Measurements from ENCODE around the gene STIMATE. TPM values are rescaled to one million over a fixed set of nuclear protein-coding genes. Genes with fewer than 3 reads are reported as not detected.

Gene STIMATE
- total and polyA plus RNA-seq, 2 of the 4 experiments (the other 2 are of a cell fraction), result 10.6 to 17.8 TPM

DNA sequence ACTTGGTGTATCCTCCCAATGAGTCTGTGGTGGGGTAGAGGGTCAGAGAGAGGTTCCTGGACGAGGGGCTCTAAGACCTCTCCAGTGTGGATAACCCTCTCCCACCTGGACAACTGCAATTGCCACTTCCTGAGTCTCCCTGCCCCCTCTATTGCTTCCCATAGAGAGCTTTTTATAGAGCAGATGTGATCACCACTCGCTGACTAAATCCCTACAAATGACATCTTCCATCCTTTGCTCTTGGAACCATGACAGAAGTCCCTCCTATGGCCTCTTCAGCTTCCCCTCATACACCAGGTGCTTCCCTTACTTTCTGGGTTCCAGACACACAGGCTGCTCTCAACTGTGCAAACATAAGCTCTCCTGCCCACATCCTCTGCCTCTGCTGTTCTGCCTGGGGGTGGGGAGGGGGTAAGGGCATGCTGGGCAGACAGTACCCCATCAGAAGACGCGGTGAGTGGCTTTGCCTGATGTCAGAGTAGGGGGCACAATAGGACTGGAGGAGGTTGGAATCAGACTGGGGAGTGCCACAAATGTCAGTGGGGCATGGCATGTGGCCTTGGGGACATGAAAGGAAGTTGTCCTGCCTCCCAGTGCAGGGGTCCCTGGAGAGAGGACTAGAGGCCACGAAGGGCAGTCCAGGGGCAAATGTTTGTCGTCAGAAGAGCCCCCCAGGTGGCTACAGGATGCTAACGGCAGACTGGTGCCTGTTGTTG is 87.5 kb downstream of the STIMATE start:
- Histone ChIP-seq H2BK5ac (ENCODE audit: low read depth, low read length, poor library complexity, severe bottlenecking) (no peak overlapping the region), H4K5ac (ENCODE audit: low read depth, low read length) (no peak overlapping the region), H3K4me1 (ENCODE audit: control insufficient read depth, insufficient read depth, low read length) (no peaks in the 10 kb centered on the region), H2AK9ac (replicated peaks; ENCODE audit: low read depth, low read length, poor library complexity) (no peak overlapping the region), H3K27me3 (ENCODE audit: control insufficient read depth, insufficient read depth, low read length) (peaks cover 22% of the 10 kb centered on the region), H2AK5ac (ENCODE audit: low read depth, low read length) (no peak overlapping the region), H3K27ac (ENCODE audit: insufficient read depth, low read length) (no peak overlapping the region), H3K9ac (ENCODE audit: low read depth, low read length) (no peak overlapping the region), H3K4me2 (ENCODE audit: low read depth, low read length) (no peak overlapping the region), H3K4me3 (ENCODE audit: insufficient read depth, low read depth, low read length) (no peak overlapping the region), H3K79me1 (ENCODE audit: low read depth in 1 of 2, low read length in 2 of 2) (no peaks in the 10 kb centered on the region), H3K18ac (ENCODE audit: low read depth, low read length) (no peak overlapping the region), H2BK120ac (ENCODE audit: low read depth, low read length) (no peak overlapping the region), H3K9me3 (ENCODE audit: control insufficient read depth, insufficient read depth, low read length) (no peaks in the 10 kb centered on the region), H3K4ac (ENCODE audit: low read depth, low read length) (no peak overlapping the region), H2BK20ac (ENCODE audit: low read depth, low read length) (no peak overlapping the region), H4K20me1 (ENCODE audit: insufficient read depth, low read length) (no peaks in the 10 kb centered on the region), H2BK15ac (ENCODE audit: low read depth, low read length) (no peak overlapping the region), H3K14ac (replicated peaks; ENCODE audit: low read depth, low read length) (no peak overlapping the region), H3K56ac (ENCODE audit: extremely low read depth, insufficient read depth, low read length) (no peak overlapping the region), H3K23ac (ENCODE audit: low read depth, low read length) (no peak overlapping the region), H4K8ac (ENCODE audit: low read depth in 2 of 2, low read length in 2 of 2) (no peak overlapping the region), H3K36me3 (ENCODE audit: control insufficient read depth, insufficient read depth, low read length) (no peaks in the 10 kb centered on the region), H2AFZ (replicated peaks; ENCODE audit: low read length, poor library complexity) (no peak overlapping the region), H4K91ac (ENCODE audit: insufficient read depth, low read depth, low read length) (no peak overlapping the region), H3K9me1 (ENCODE audit: insufficient read depth, low read length) (no peaks in the 10 kb centered on the region)
- intact Hi-C loops (cut with micrococcal nuclease) (no loop called here), in situ Hi-C loops (cut with MboI; ENCODE audit: low sequenced_read_pairs) (no loop called here), dilution Hi-C loops (cut with HindIII; ENCODE audit: low sequenced_read_pairs, unreplicated experiment) (no loop called here)
- DNase-seq (no peak), ATAC-seq (ENCODE audit: low read depth) (no peak)
- ChIA-PET CTCF (interaction anchor here (1.7 kb wide), 1 partner anchor 11 kb away, joined by 6 read pairs; no protein-coding TSS in a partner anchor), POLR2A (ENCODE audit: unreplicated experiment) (no interaction called here)
- 53% methylated on average over 5 of the region's 7 CpGs; no CpG with 5 or more reads in 1 of the 2 experiments for WGBS, 2 experiments (ENCODE audit: extremely low coverage in 2 of 2, insufficient read length in 1 of 2)
- BruUV-seq (replicated peaks), result no TSS peak
- TF ChIP-seq, protein P1, sequence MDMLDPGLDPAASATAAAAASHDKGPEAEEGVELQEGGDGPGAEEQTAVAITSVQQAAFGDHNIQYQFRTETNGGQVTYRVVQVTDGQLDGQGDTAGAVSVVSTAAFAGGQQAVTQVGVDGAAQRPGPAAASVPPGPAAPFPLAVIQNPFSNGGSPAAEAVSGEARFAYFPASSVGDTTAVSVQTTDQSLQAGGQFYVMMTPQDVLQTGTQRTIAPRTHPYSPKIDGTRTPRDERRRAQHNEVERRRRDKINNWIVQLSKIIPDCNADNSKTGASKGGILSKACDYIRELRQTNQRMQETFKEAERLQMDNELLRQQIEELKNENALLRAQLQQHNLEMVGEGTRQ (IDR thresholded peaks at IDR 0.05; ENCODE audit: low read depth, low read length), result no peak
- no peak for TF ChIP-seq NFE2L2 (IDR thresholded peaks at IDR 0.05; ENCODE audit: low read depth, low read length)
- no peak for TF ChIP-seq MXI1 (IDR thresholded peaks at IDR 0.05; ENCODE audit: borderline replicate concordance, low read depth, low read length)
- TF ChIP-seq SMC3 (IDR thresholded peaks at IDR 0.05; ENCODE audit: low read depth, low read length), result no peak
- no peak for TF ChIP-seq MAFK (IDR thresholded peaks at IDR 0.05; ENCODE audit: low read depth, low read length)
- no peak for TF ChIP-seq BHLHE40 (IDR thresholded peaks at IDR 0.05; ENCODE audit: low read depth, low read length)
- no peak for TF ChIP-seq POLR2A (IDR thresholded peaks at IDR 0.05; ENCODE audit: low read depth, low read length)
- no peak for TF ChIP-seq ELK1 (IDR thresholded peaks at IDR 0.05; ENCODE audit: borderline replicate concordance, low read depth, low read length)
- no peak for TF ChIP-seq RFX5 (IDR thresholded peaks at IDR 0.05; ENCODE audit: low read depth, low read length)
- no peak for TF ChIP-seq RCOR1 (IDR thresholded peaks at IDR 0.05; ENCODE audit: insufficient replicate concordance, low read length)
- no peak for TF ChIP-seq CEBPB (IDR thresholded peaks at IDR 0.05; ENCODE audit: low read depth, low read length)
- no peak for TF ChIP-seq FOS (IDR thresholded peaks at IDR 0.05; ENCODE audit: low read depth, low read length)
- TF ChIP-seq RAD21 (IDR thresholded peaks at IDR 0.05; ENCODE audit: low read length), result no peak
- TF ChIP-seq MAZ (IDR thresholded peaks at IDR 0.05; ENCODE audit: borderline replicate concordance, low read depth, low read length), result no peak

Data from IMR-90 (cell line).